GM19468 (cell line): ENCODE results near the gene TMEM89.

ENCODE experiments used
- ATAC-seq: cut with Tn5 transposase; IDR thresholded peaks from one replicate; pipeline ENCODE4 v1.9.1; 2021; ENCODE audit warnings: mild to moderate bottlenecking, moderate library complexity, moderate number of reproducible peaks; ENCODE audit not compliant: unreplicated experiment; ENCODE audit errors: extremely low read depth

Gene TMEM89, protein sequence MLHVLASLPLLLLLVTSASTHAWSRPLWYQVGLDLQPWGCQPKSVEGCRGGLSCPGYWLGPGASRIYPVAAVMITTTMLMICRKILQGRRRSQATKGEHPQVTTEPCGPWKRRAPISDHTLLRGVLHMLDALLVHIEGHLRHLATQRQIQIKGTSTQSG

GRCh38 chr3:48621461-48621869 lies at the start of gene TMEM89:
Gene TMEM89, minus strand, starts transcription at chr3:48621769. Its CDS starts 13 bp downstream, at chr3:48621756.
- no peak for ATAC-seq

- no peak for ATAC-seq
Measured at GRCh38 chr3:48664929-48665328, 43.4 kb upstream of the TMEM89 start.

- ATAC-seq, result no peak
Measured at GRCh38 chr3:48664313-48664644, 42.7 kb upstream of the TMEM89 start.

GRCh38 chr3:48663489-48664312 lies 42.1 kb upstream of the TMEM89 start:
- ATAC-seq, result peak; percentile 77

- no peak for ATAC-seq
Measured at GRCh38 chr3:48662753-48663488, 41.4 kb upstream of the TMEM89 start, which contains the start of gene CELSR3. Gene CELSR3, minus strand, starts transcription at chr3:48662886. Its CDS starts 252 bp downstream, at chr3:48662634.

- ATAC-seq, result no peak
Measured at GRCh38 chr3:48662145-48662752, 40.7 kb upstream of the TMEM89 start.

- no peak for ATAC-seq
Measured at GRCh38 chr3:48661501-48662144, 40.1 kb upstream of the TMEM89 start.

DNA sequence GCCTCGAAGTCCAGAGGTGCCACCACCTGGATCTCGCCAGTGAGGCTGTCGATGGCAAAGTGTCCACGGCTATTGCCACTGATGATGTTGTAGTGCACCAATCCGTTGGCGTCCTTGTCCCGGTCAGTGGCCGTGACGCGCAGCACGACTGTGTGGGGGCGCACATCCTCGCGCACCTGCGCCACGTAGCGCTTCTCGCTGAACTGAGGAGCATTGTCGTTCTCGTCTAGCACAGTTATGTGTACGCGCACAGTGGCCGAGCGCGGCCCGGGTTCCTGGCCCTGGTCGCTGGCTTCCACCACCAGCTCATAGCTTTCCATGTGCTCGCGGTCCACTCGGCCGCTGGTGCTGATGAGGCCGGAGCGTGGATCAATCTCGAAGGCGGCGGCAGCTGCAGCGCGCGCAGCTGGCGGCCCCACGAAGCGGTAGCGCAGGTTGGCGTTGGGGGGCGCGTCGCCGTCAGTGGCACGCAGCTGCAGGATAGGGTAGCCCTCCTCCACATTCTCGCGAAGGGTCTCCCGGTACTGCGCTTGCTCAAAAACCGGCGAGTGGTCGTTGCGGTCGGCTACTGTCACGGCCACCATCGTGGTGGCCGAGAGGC lies 39.3 kb upstream of the TMEM89 start:
- ATAC-seq, result no peak

DNA sequence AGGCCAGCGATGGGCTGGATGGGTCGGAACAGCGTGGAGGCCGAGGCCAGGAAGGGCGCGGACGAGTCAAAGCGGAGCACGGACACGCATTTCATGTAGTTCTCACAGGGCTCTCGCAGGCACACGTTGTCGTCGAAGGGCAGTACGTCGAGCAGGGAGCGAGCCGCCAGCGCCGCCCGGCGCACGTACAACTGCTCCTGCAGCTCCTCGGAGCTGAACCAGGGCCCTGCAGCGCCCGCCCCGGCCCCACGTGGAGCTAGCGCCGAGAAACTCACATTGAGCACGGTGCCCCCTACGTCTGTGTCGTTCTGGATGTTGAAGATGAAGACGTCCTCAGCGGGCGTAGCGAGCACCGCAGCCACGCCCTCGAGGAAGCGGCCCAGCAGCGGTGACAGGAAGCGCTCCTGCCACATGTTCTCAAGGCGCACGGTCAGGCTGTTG lies 35.3 kb upstream of the TMEM89 start:
- no peak for ATAC-seq

- peak; percentile 33 for ATAC-seq
Measured at GRCh38 chr3:48656061-48656840, 34.7 kb upstream of the TMEM89 start.

GRCh38 chr3:48655606-48656005 lies 34.0 kb upstream of the TMEM89 start:
- ATAC-seq, result no peak

- no peak for ATAC-seq
Measured at GRCh38 chr3:48655063-48655462, 33.5 kb upstream of the TMEM89 start.

GRCh38 chr3:48652923-48653715 lies 31.6 kb upstream of the TMEM89 start:
- no peak for ATAC-seq

- no peak for ATAC-seq
Measured at GRCh38 chr3:48651771-48652170, 30.2 kb upstream of the TMEM89 start.

DNA sequence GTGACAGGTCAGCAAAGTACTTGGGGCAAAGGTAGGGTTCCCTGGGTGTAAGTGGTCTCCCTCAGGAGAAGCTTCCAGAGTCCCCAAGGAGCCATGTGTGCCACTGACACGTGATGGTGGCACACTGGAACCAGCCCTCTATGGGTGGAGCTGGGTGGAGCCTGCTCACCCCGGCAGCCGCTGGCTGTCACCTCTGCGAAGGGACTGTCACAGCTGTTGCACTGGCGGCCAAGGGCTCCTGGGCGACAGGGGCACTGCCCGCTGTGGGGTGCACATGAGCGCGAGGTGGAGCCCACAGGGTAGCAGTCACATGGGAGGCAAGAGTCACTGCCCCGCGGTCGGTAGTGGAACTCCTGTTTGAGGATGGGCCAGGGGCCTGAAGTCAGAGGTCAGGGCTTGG lies 29.2 kb upstream of the TMEM89 start:
- ATAC-seq, result no peak

DNA sequence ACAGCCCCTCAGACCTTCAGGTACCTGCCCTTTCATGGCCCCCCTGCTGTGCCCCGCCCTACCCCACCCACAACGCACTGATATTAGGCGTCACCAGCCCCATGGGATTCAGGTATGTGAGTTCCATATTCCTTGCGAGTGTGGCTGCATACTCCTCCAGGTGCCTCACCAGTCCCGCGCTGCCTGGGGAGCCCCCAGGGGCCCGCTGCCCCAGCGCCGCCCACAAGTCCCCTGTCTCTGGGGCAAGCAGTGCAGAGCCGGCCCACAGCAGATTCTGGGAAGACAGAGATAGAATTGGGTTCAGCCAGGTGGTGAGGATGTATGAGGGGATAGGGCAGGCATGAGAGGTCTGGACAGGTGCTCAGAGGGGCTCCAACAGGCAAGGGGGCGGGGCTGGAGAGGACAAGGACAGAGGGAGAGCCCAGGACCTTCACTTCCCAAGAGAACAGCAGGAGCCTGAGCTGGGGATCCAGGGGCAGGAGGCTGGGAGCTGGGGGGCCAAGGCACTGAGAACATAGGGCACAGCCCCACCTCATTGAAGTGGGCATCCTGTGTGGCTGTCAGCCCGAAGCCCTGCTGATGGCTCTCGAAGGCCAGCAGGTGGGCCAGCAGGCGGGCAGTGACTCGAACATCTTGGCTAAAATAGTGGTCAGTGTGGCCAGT lies 26.8 kb upstream of the TMEM89 start:
- ATAC-seq, result no peak

DNA sequence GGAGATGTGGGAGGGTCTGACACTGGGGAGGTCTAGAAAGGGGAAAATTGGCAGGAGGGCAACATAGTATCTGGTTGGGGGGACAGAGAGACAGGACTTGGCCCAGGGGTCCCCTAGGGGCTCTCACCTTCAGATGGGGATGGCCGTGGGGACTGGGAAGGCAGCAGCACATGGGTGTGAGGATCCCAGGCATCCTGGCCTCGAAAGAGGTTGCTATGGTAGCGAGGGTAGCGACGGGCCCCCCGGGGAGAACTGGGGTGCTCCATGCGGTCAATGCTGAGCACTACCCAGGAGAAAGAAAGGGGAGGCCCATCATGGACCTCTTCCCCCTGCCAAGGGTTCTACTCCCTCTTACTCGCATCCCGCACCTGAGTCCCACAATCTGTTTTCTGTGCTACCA lies 26.1 kb upstream of the TMEM89 start:
- no peak for ATAC-seq
